ENCODE results near the gene ERAL1.
"Not testable (repeated sequence)": the region's sequence is repeated elsewhere in the genome, so short reads cannot be mapped to it uniquely, and the experiment has no call there.

Gene ERAL1

DNA sequence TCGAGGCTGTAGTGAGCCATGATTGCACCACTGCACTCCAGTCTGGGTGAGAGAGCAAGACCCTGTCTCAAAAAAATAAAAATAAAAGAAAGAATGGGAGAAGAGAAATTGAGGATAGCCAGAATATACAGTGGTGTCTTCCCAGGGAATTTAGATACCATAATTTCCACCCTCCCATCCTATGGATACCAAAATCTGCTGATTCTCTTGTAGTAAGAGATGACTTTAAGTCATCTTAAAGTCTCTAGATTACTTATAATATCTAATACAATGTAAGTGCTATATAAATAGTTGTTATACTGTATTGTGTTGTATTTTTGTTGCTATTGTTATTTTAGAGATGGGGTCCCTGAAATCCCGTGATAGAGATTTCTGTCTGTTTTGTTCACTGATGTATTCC, 1.5 kb upstream of the ERAL1 start:
- DNase-seq (ENCODE audit: low spot score) = no peak

- no peak for DNase-seq (ENCODE audit: low spot score)
Observed at GRCh38 chr17:28855336-28855679, 492 bp downstream of the ERAL1 start.

GRCh38 chr17:28856028-28856574, 1.3 kb downstream of the ERAL1 start:
- DNase-seq (ENCODE audit: low spot score) = no peak

GRCh38 chr17:28857905-28858800, 3.3 kb downstream of the ERAL1 start:
- DNase-seq (ENCODE audit: low spot score) = no peak

GRCh38 chr17:28858801-28859355, 4.1 kb downstream of the ERAL1 start:
- DNase-seq (ENCODE audit: low spot score) = no peak

DNA sequence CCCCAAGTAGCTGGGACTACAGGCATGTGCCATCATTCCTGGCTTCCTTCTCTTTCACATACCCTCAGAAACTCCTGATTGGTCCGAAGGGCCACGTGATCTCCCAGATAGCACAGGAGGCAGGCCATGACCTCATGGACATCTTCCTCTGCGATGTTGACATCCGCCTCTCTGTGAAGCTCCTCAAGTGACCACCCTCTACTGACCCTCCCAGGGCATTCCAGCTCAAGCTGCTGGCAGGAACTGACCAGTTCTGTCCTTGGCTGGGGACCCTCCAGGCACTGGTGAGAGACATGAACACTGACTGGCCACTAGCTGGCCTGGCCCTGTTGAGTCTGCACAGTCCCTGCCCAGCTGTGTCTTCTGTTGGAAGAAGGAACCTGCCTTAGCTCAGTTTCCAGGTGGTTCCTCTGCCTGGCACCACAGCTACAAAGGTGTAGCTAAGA, 5.6 kb downstream of the ERAL1 start:
- no peak for DNase-seq (ENCODE audit: low spot score)

- no peak for DNase-seq (ENCODE audit: low spot score)
Observed at GRCh38 chr17:28861393-28862203, 6.8 kb downstream of the ERAL1 start.

DNA sequence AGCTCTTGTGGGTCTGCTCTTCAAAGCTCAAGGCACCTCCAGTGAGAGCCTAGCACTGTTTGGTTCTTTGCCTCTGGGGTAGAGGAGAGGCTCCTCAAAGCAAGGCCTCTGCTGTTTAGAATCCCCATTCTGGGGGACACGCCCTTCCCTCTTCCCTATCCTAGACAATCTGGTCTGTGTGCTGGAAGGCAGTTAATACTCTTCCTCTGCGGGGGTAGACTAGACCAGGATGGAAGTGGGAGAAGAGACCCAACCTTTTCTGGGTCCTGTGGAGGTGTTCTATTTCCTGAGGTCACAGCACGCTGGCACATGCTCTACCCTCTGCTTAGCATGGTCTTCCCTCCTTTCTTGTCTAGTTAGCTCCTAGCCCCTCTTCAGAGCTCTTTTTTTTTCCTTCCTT, 7.7 kb downstream of the ERAL1 start:
- DNase-seq (ENCODE audit: low spot score) = no peak

DNA sequence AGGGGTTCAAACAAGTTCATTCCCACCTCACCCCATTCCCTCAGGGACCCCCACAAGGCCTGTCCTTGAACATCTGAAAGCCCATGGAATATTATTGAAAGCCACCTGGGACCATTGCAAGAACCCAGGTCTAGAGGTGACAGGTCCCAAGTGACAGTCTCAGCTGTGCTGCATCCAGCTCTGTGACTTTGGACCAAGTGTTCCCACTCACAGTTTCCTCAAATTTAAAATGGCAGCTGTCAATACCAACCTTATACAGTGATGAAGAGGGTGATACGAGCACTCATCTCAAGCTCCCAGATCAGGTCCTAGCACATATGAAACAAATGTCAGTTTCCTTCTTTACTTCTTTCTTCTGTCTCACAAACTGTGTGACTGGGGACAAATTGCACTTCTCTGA, 9.1 kb downstream of the ERAL1 start:
- no peak for DNase-seq (ENCODE audit: low spot score)

DNA sequence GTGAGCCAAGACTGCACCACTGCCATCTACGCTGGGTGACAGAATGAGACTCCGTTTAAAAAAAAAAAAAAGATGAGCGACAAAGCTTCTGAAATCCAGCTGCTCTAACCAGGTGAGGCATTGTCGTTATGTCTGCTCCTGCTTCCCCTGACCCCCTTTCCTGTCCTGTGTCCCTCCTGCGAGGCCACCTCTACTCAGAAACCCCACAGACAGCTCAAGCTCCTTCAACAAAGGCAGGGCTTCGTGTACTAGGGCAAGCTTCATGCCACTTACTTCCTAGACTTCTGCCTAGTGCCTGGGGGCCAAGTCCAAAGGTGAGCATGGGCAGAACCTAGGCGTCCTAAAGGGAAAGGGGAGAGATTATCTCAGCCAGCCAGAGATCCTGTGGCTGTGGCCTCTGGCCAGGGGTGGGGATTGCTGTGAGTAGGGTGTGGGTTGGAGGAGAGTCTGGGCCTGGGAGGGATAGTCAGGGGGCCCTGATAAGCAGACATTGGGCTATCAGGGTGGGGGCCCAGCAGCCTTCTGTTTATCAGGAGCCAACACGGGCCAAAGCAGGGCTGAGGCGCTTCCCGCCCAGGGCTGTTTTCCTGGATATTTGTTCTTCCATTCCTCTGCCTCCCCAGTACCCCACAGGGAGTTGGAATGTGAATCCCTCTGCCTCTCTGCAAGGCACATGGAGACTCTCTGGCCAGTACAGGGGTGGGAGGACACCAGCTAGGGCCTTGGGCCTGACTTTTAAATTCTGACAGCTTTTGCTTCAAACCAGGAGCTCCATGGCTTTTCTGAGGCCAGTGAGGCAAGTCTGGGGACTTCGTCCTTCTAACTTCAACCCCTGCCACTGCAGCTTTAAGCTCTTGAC, 10.4 kb downstream of the ERAL1 start:
- DNase-seq (ENCODE audit: low spot score) = no peak

- DNase-seq (ENCODE audit: low spot score) = no peak
Observed at GRCh38 chr17:28865946-28866752, 11.3 kb downstream of the ERAL1 start.

DNA sequence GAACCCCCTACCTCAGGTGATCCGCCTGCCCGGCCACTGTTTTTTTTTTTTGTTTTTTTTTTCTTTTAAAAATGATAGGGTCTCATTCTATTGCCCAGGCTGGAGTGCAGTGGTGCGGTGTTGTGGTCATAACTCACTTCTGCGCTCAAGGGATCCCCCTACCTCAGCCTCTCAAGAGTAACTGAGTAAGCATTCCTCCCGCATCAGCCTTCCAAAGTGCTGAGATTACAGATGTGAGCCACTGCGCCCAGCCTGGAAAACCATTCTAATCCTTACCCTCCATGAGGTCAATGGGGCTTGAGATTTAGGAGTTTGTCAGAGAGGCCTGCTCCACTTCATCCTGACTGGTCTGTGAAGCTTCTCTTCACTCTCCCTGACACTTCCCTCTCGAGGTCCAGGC, 12.5 kb downstream of the ERAL1 start:
- no peak for DNase-seq (ENCODE audit: low spot score)

DNA sequence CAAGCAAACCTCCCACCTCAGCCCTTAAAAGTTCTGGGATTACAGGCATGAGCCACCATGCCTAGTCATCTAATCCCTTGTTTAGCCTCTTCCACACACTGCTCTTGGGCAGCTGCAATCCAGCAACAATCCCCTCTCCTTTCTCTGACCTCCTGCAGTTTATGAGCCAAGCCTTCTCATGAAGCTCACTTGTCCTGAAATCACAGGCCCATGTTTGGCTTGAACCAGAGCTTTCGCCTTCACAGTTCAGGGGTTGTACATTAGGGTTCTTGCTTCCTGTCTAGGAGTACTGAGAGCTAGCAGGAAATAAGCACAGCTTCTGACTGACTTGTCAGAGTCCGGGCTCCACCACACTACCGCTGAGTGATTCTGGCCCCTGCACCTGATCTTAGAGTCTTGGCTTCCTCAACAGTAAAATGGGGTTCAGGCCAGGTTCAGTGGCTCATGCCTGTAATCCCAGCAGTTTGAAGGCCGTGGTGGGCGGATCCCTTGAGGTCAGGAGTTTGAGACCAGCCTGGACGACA, 16.3 kb downstream of the ERAL1 start:
- no peak for DNase-seq (ENCODE audit: low spot score)

DNA sequence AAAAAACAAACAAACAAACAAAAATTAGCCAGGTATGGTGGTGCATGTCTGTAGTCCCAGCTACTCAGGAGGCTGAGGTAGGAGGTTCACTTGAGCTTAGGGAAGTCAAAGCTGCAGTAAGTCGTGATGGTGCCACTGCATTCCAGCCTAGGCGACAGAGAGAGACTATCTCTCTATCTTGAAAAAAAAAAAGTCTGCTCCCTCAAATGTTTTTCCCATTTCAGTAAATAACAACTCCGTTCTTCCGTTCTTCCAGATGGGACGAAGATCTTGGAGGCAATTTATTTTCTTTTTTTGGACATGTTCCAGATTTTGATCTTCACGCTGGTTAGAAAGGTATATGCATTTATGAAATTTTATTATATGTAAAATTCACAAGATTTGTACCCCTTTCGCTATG, 19.0 kb downstream of the ERAL1 start:
- DNase-seq (ENCODE audit: low spot score) = no peak

- no peak for DNase-seq (ENCODE audit: low spot score)
Observed at GRCh38 chr17:28874750-28875149, 19.9 kb downstream of the ERAL1 start.

DNA sequence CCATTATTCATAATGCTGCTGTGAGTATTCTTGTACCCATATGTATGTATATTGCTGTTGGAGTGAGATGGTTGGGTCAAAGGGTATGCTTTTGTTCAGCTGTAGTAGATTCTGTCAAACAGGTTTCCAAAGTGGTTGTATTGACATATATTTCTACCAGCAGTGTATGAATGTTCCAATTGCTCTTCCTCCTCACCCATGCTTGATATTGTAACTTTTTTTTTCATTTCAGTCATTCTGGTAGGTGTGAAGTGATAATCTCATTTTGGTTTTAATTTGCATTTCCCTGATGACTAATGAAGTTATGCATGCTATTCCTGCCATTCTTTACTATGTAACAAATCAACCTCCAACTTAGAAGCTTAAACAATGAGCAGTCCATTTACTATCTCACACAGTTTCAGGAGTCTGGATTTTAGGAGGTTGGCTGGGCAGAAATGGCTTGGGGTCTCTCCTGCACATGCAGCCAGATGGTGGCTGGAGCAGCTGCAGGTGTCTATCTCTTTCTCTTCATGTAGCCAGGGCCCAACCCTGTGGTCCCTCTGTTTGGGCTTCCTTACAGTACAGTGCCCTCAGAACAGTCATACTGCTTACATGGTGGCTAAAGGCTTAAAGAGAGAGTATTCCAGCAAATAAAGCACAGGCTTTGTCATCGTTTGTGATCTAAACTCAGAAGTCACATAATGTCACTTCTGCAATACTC, 21.2 kb downstream of the ERAL1 start:
- DNase-seq (ENCODE audit: low spot score) = no peak

DNA sequence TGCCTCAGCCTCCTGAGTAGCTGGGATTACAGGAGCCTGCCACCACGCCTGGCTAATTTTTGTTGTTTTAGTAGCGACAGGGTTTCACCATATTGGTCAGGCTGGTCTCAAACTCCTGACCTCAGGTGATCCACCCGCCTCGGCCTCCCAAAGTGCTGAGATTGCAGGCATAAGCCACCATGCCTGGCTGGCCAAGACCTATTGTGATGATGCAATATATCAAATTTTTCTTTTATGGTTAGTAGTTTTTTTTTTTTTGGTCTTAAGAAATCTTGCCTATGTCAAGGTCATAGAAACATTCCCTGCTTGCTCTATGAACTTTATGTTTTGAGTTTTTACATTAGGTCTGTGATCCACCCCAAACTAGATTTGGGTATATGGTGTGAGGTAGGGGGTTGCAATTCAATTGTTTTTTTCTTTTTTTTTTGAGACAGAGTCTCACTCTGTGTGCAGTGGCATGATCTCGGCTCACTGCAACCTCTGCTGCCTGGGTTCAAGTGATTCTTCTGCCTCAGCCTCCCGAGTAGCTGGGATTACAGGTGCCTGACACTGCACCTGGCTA, 22.4 kb downstream of the ERAL1 start:
- not testable (repeated sequence) for DNase-seq (ENCODE audit: low spot score)

DNA sequence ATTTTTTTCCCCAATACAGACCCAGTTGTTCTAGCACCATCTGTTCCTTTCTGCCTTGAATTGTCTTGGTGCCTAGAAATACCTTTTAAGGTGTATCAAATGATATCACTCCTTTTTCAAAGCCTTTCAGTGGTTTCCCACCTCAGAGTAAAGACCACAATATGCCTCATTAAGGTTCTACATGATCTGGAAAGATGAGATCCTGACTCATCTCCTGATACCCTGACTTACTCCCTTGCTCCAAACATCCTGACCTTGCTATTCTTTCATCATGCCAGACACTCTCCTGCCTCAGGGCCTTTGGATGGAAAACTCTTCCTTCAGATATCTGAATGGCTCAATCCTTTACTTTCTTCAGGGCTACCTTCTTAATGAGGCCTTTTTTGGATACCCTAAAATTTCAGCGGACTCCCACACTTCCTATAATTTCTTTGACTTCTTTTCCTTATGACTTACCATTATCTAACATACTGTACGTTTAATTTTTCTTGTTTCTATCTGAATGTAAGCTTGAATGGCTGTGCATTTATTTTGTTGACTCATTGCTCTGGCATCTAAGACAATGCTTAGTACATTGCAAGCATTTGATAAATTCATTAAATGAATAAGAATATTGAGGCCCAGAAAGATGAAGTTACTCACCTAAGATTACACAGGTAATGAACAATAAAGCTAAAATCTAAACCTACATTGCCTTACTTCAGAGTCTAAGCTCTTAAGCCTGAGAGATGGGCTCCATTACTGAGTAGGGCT, 23.5 kb downstream of the ERAL1 start:
- no peak for DNase-seq (ENCODE audit: low spot score)

DNA sequence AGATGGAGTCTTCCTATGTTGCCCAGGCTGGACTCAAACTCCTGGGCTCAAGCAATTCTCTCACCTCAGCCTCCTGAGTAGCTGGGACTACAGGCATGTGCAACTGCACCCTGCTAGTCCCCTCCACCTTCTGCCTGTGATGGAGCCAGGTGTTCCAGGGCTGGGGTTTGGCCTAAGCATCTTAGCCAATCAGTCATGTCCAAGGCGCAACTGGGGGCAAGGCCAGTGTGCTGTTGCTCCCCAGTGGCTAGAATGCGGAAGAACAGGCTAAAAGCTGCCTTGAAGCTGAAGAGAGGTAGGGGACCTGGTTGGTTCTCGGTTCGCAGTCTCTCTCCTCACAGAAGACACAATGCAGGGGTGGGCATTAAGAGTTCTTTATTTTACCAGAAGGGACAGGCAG, 24.2 kb downstream of the ERAL1 start:
- DNase-seq (ENCODE audit: low spot score) = peak; percentile 62

Data from AG08396 (cell line).